Large intestine (tissue), 3 donors: Measurements from ENCODE around the gene SCGN. TPM values are rescaled to one million over a fixed set of nuclear protein-coding genes. Genes with fewer than 3 reads are reported as not detected.
A peak's percentile ranks its signal among the peaks of the same experiment; 100 is the strongest.

ENCODE experiments used
- DNase-seq, 2 donors: peaks; one replicate each; pipeline versions ENCODE4 v3.0.0 to v3.0.0-alpha.2; 2013
- H3K27ac ChIP-seq: one replicate; pipeline ENCODE4 v1.5.1; 2013; ENCODE audit warnings: low read length
- H3K27me3 ChIP-seq: 2 replicates; pipeline ENCODE4 v1.6.1; 2013; ENCODE audit warnings: low read length; ENCODE audit not compliant: control insufficient read depth, insufficient read depth
- H3K36me3 ChIP-seq: 2 replicates; pipeline ENCODE4 v1.6.1; 2013; ENCODE audit warnings: low read length; ENCODE audit not compliant: control insufficient read depth, insufficient read depth
- H3K4me1 ChIP-seq: one replicate; pipeline ENCODE4 v1.6.1; 2013; ENCODE audit warnings: low read length; ENCODE audit not compliant: control insufficient read depth, insufficient read depth
- H3K4me3 ChIP-seq: one replicate; pipeline ENCODE4 v1.5.1; 2013; ENCODE audit warnings: low read length
- H3K9me3 ChIP-seq: one replicate; pipeline ENCODE4 v1.6.1; 2013; ENCODE audit warnings: mild to moderate bottlenecking, low read depth, low read length, moderate library complexity; ENCODE audit not compliant: control insufficient read depth
- WGBS: methylation state at CpG from one replicate; pipeline ENCODE4 v1.1.5; 2013; ENCODE audit warnings: low lambda C conversion rate; ENCODE audit not compliant: insufficient coverage; 5-methylcytosine and 5-hydroxymethylcytosine counted together
- polyA plus RNA-seq: library from polyadenylated mRNA; unstranded; fragments of 120-200 nt; gene quantifications from one replicate; pipeline ENCODE4 v1.2.1, GENCODE V29; 2013

SCGN gene
- polyA plus RNA-seq, 1 donor, result 36.9 TPM

- H3K27me3 ChIP-seq, result no peaks in the 10 kb centered on the region
- H3K27ac ChIP-seq, result no peak overlapping the region
- H3K4me3 ChIP-seq, result no peak overlapping the region
- H3K9me3 ChIP-seq, result no peaks in the 10 kb centered on the region
- H3K36me3 ChIP-seq, result peaks cover 4% of the 10 kb centered on the region
- no CpG with 5 or more reads among the region's 2 CpGs for WGBS
- no peaks in the 10 kb centered on the region for H3K4me1 ChIP-seq
- no peak for DNase-seq
These were observed 34.0 kb upstream of the SCGN start for GRCh38 chr6:25617997-25618396.

GRCh38 chr6:25619217-25619616, 32.8 kb upstream of the SCGN start:
- H3K27me3 ChIP-seq, result no peaks in the 10 kb centered on the region
- DNase-seq, result no peak
- no peak overlapping the region for H3K4me3 ChIP-seq
- 83% methylated on average over 1 of the region's 4 CpGs for WGBS
- H3K36me3 ChIP-seq, result peaks cover 4% of the 10 kb centered on the region
- no peaks in the 10 kb centered on the region for H3K9me3 ChIP-seq
- H3K4me1 ChIP-seq, result no peaks in the 10 kb centered on the region
- H3K27ac ChIP-seq, result no peak overlapping the region

GRCh38 chr6:25620391-25620790, 31.6 kb upstream of the SCGN start:
- Histone ChIP-seq H3K36me3 (peaks cover 4% of the 10 kb centered on the region), H3K27me3 (no peaks in the 10 kb centered on the region), H3K4me1 (no peaks in the 10 kb centered on the region), H3K9me3 (no peaks in the 10 kb centered on the region), H3K27ac (no peak overlapping the region), H3K4me3 (no peak overlapping the region)
- WGBS, result 83% methylated on average over 2 of the region's 2 CpGs
- no peak for DNase-seq

- WGBS, result no CpG with 5 or more reads among the region's 1 CpG
- H3K4me3 ChIP-seq, result no peak overlapping the region
- no peak overlapping the region for H3K27ac ChIP-seq
- DNase-seq, result no peak
- H3K9me3 ChIP-seq, result no peaks in the 10 kb centered on the region
- no peaks in the 10 kb centered on the region for H3K4me1 ChIP-seq
- H3K27me3 ChIP-seq, result no peaks in the 10 kb centered on the region
- H3K36me3 ChIP-seq, result peaks cover 4% of the 10 kb centered on the region
These were observed 28.9 kb upstream of the SCGN start for GRCh38 chr6:25623065-25623464.

- Histone ChIP-seq H3K36me3 (peaks cover 4% of the 10 kb centered on the region), H3K27ac (no peak overlapping the region), H3K4me1 (no peaks in the 10 kb centered on the region), H3K9me3 (no peaks in the 10 kb centered on the region), H3K27me3 (no peaks in the 10 kb centered on the region), H3K4me3 (no peak overlapping the region)
- WGBS, result no CpG with 5 or more reads among the region's 1 CpG
- DNase-seq, result no peak
These were observed 28.1 kb upstream of the SCGN start for GRCh38 chr6:25623879-25624278.

- no peaks in the 10 kb centered on the region for H3K9me3 ChIP-seq
- H3K27me3 ChIP-seq, result no peaks in the 10 kb centered on the region
- no CpG with 5 or more reads among the region's 3 CpGs for WGBS
- no peaks in the 10 kb centered on the region for H3K36me3 ChIP-seq
- no peak overlapping the region for H3K27ac ChIP-seq
- DNase-seq, result no peak
- H3K4me3 ChIP-seq, result no peak overlapping the region
- no peaks in the 10 kb centered on the region for H3K4me1 ChIP-seq
These were observed 25.0 kb upstream of the SCGN start for GRCh38 chr6:25627001-25627400.

GRCh38 chr6:25628471-25629197, 23.4 kb upstream of the SCGN start:
- WGBS, result no CpG with 5 or more reads among the region's 4 CpGs
- no peak overlapping the region for H3K4me3 ChIP-seq
- H3K4me1 ChIP-seq, result no peaks in the 10 kb centered on the region
- no peak for DNase-seq
- H3K27ac ChIP-seq, result no peak overlapping the region
- H3K27me3 ChIP-seq, result no peaks in the 10 kb centered on the region
- no peaks in the 10 kb centered on the region for H3K36me3 ChIP-seq
- no peaks in the 10 kb centered on the region for H3K9me3 ChIP-seq

- H3K27ac ChIP-seq, result no peak overlapping the region
- H3K4me1 ChIP-seq, result peaks cover under 1% of the 10 kb centered on the region
- H3K27me3 ChIP-seq, result no peaks in the 10 kb centered on the region
- H3K36me3 ChIP-seq, result no peaks in the 10 kb centered on the region
- DNase-seq, result no peak
- WGBS, result no CpG with 5 or more reads among the region's 4 CpGs
- no peaks in the 10 kb centered on the region for H3K9me3 ChIP-seq
- H3K4me3 ChIP-seq, result no peak overlapping the region
These were observed 22.8 kb upstream of the SCGN start for GRCh38 chr6:25629198-25629576.

GRCh38 chr6:25630508-25631278, 21.3 kb upstream of the SCGN start:
- DNase-seq, result no peak
- Histone ChIP-seq H3K27ac (no peak overlapping the region), H3K4me3 (no peak overlapping the region), H3K4me1 (peaks cover 14% of the 10 kb centered on the region), H3K9me3 (no peaks in the 10 kb centered on the region), H3K27me3 (no peaks in the 10 kb centered on the region), H3K36me3 (no peaks in the 10 kb centered on the region)
- no CpG with 5 or more reads among the region's 4 CpGs for WGBS

GRCh38 chr6:25635886-25636317, 16.1 kb upstream of the SCGN start:
- WGBS, result no CpG with 5 or more reads among the region's 2 CpGs
- H3K27ac ChIP-seq, result peak overlapping the region; percentile 25
- no peaks in the 10 kb centered on the region for H3K9me3 ChIP-seq
- DNase-seq, result peak; percentile 69 to 90
- H3K36me3 ChIP-seq, result no peaks in the 10 kb centered on the region
- no peak overlapping the region for H3K4me3 ChIP-seq
- H3K27me3 ChIP-seq, result no peaks in the 10 kb centered on the region
- peaks cover 19% of the 10 kb centered on the region for H3K4me1 ChIP-seq
